Nephron progenitor cell (in vitro differentiated cells): Measurements from ENCODE around the gene ATP13A4.

Experiments
- DNase-seq: peaks from one replicate; pipeline ENCODE4 v3.0.0; 2021
- H3K27ac Mint-ChIP-seq: 2 replicates; pipeline ENCODE4 v1.8.0; 2021; ENCODE audit warnings: mild to moderate bottlenecking, moderate library complexity, mixed read lengths
- H3K27me3 Mint-ChIP-seq: 2 replicates; pipeline ENCODE4 v1.8.0; 2021; ENCODE audit warnings: mild to moderate bottlenecking, low read depth, mixed read lengths; ENCODE audit not compliant: poor library complexity
- H3K36me3 Mint-ChIP-seq: 2 replicates; pipeline ENCODE4 v1.8.0; 2021; ENCODE audit warnings: low read depth, mixed read lengths
- H3K4me1 Mint-ChIP-seq: 2 replicates; pipeline ENCODE4 v1.8.0; 2021; ENCODE audit warnings: mixed read lengths
- H3K4me3 Mint-ChIP-seq: 2 replicates; pipeline ENCODE4 v1.8.0; 2021; ENCODE audit warnings: mild to moderate bottlenecking, moderate library complexity, mixed read lengths
- H3K9me3 Mint-ChIP-seq: 2 replicates; pipeline ENCODE4 v1.8.0; 2021; ENCODE audit warnings: mild to moderate bottlenecking, moderate library complexity, mixed read lengths
- CTCF ChIP-seq: fragments of 200-600 bp; sonication (generic); IDR thresholded peaks from 2 replicates; pipeline ENCODE4 v1.5.0; 2021; ENCODE audit warnings: antibody characterized with exemption

Gene ATP13A4

DNA sequence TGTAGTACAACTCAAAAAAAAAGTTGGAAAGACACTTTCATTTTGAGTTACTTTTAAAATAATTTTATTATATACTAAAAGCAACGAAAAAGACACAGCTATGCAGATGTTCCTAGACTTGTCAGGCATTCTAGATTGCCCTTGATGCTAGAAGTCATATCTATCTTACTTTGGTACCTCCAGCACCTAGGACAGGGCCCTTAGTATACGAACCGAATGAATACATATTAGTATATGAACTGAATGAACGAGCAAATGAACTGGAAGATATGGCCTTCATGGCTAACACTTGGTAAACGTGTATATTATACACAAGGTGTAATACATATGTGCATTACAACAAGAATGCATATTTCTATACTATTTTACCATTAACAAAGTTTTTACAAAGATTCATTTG, 200.3 kb downstream of the ATP13A4 start:
- Mint-ChIP-seq H3K4me3 (no peak overlapping the region), H3K36me3 (no peaks in the 10 kb centered on the region), H3K27ac (no peak overlapping the region), H3K27me3 (peaks cover 3% of the 10 kb centered on the region), H3K9me3 (no peaks in the 10 kb centered on the region), H3K4me1 (no peaks in the 10 kb centered on the region)
- TF ChIP-seq CTCF: no peak
- no peak for DNase-seq
